Activated CD8-positive, alpha-beta memory T cell treated with anti-CD3 and anti-CD28 coated beads, Interleukin-2, amount 10 ng/mL, durations not matched to agents 7 days and 5 days (primary cell): ENCODE measurements around the gene RUBCNL. TPM values are rescaled to one million over a fixed set of nuclear protein-coding genes. Genes with fewer than 3 reads are reported as not detected.

Experiments
- ATAC-seq: fragments of 150-1000 bp; cut with Tn5 transposase; one replicate; pipeline ENCODE4 v1.10.0; 2021; ENCODE audit warnings: moderate library complexity
- CTCF ChIA-PET: fragments of 350-600 bp; sonication (Branson Sonifier 250); formaldehyde crosslinking; loops from one replicate; lab custom pipeline; 2021; ENCODE audit warnings: antibody characterized with exemption; lab: Charles Lee
- DNase-seq: peaks from one replicate; pipeline ENCODE4 v3.0.0-alpha.2; 2020
- H3K27ac Mint-ChIP-seq: one replicate; pipeline ENCODE4 v1.8.0; 2021; ENCODE audit warnings: mild to moderate bottlenecking, mixed read lengths
- H3K27me3 Mint-ChIP-seq: one replicate; pipeline ENCODE4 v1.8.0; 2021; ENCODE audit warnings: mixed read lengths
- H3K36me3 Mint-ChIP-seq: one replicate; pipeline ENCODE4 v1.8.0; 2021; ENCODE audit warnings: mild to moderate bottlenecking, mixed read lengths
- H3K4me1 Mint-ChIP-seq: one replicate; pipeline ENCODE4 v1.8.0; 2021; ENCODE audit warnings: mixed read lengths
- H3K4me3 Mint-ChIP-seq: one replicate; pipeline ENCODE4 v1.8.0; 2021; ENCODE audit warnings: mild to moderate bottlenecking, moderate library complexity, mixed read lengths
- H3K9me3 Mint-ChIP-seq: one replicate; pipeline ENCODE4 v1.8.0; 2022; ENCODE audit warnings: low read depth, mixed read lengths
- total RNA-seq, 2 experiments: library from RNA; stranded (reverse); gene quantifications; one replicate each; pipeline ENCODE4 v1.2.3, GENCODE V29; 2021

Gene RUBCNL
- total RNA-seq, 2 experiments from 2014 or later, result not detected

- Mint-ChIP-seq H3K27ac (no peak overlapping the region), H3K4me3 (no peak overlapping the region), H3K27me3 (peaks cover 10% of the 10 kb centered on the region), H3K9me3 (no peaks in the 10 kb centered on the region), H3K4me1 (no peaks in the 10 kb centered on the region), H3K36me3 (no peaks in the 10 kb centered on the region)
- DNase-seq (no peak), ATAC-seq (no peak)
- CTCF ChIA-PET, result no interaction called here
Measured at GRCh38 chr13:46367617-46368327, 19.3 kb downstream of the RUBCNL start.

- no peaks in the 10 kb centered on the region for H3K4me1 Mint-ChIP-seq
- no peak for ATAC-seq
- CTCF ChIA-PET, result no interaction called here
- H3K27me3 Mint-ChIP-seq, result no peaks in the 10 kb centered on the region
- no peak overlapping the region for H3K27ac Mint-ChIP-seq
- DNase-seq, result no peak
- H3K4me3 Mint-ChIP-seq, result no peak overlapping the region
- no peaks in the 10 kb centered on the region for H3K9me3 Mint-ChIP-seq
- H3K36me3 Mint-ChIP-seq, result no peaks in the 10 kb centered on the region
Measured at GRCh38 chr13:46361276-46361934, 25.6 kb downstream of the RUBCNL start.

- Mint-ChIP-seq H3K4me1 (no peaks in the 10 kb centered on the region), H3K4me3 (no peak overlapping the region), H3K27ac (no peak overlapping the region), H3K9me3 (no peaks in the 10 kb centered on the region), H3K36me3 (no peaks in the 10 kb centered on the region), H3K27me3 (no peaks in the 10 kb centered on the region)
- DNase-seq (no peak), ATAC-seq (no peak)
- CTCF ChIA-PET, result no interaction called here
Measured at GRCh38 chr13:46360604-46361003, 26.4 kb downstream of the RUBCNL start.

GRCh38 chr13:46359714-46360113 is 27.3 kb downstream of the RUBCNL start:
- peaks cover 4% of the 10 kb centered on the region for H3K4me1 Mint-ChIP-seq
- CTCF ChIA-PET, result no interaction called here
- peaks cover 3% of the 10 kb centered on the region for H3K36me3 Mint-ChIP-seq
- H3K27me3 Mint-ChIP-seq, result no peaks in the 10 kb centered on the region
- ATAC-seq (no peak), DNase-seq (no peak)
- H3K27ac Mint-ChIP-seq, result no peak overlapping the region
- no peak overlapping the region for H3K4me3 Mint-ChIP-seq
- H3K9me3 Mint-ChIP-seq, result peaks cover 2% of the 10 kb centered on the region

- H3K4me3 Mint-ChIP-seq, result no peak overlapping the region
- peaks cover 15% of the 10 kb centered on the region for H3K4me1 Mint-ChIP-seq
- DNase-seq (no peak), ATAC-seq (no peak)
- no peak overlapping the region for H3K27ac Mint-ChIP-seq
- H3K27me3 Mint-ChIP-seq, result no peaks in the 10 kb centered on the region
- CTCF ChIA-PET, result no interaction called here
- peaks cover 22% of the 10 kb centered on the region for H3K36me3 Mint-ChIP-seq
- H3K9me3 Mint-ChIP-seq, result peaks cover 14% of the 10 kb centered on the region
Measured at GRCh38 chr13:46355901-46356590, 31.0 kb downstream of the RUBCNL start.

GRCh38 chr13:46355088-46355468 is 32.0 kb downstream of the RUBCNL start:
- DNase-seq (no peak), ATAC-seq (no peak)
- Mint-ChIP-seq H3K27ac (no peak overlapping the region), H3K27me3 (no peaks in the 10 kb centered on the region), H3K4me3 (no peak overlapping the region), H3K9me3 (peaks cover 14% of the 10 kb centered on the region), H3K36me3 (peaks cover 22% of the 10 kb centered on the region), H3K4me1 (peaks cover 15% of the 10 kb centered on the region)
- CTCF ChIA-PET, result no interaction called here

GRCh38 chr13:46354156-46355087 is 32.6 kb downstream of the RUBCNL start:
- CTCF ChIA-PET, result no interaction called here
- ATAC-seq (peak; percentile 87), DNase-seq (peak; percentile 62)
- H3K4me1 Mint-ChIP-seq, result peaks cover 15% of the 10 kb centered on the region
- peaks cover 22% of the 10 kb centered on the region for H3K36me3 Mint-ChIP-seq
- H3K27me3 Mint-ChIP-seq, result no peaks in the 10 kb centered on the region
- peaks cover 14% of the 10 kb centered on the region for H3K9me3 Mint-ChIP-seq
- H3K27ac Mint-ChIP-seq, result peak overlapping the region; percentile 61
- no peak overlapping the region for H3K4me3 Mint-ChIP-seq

- ATAC-seq, result no peak
- Mint-ChIP-seq H3K4me1 (peaks cover 15% of the 10 kb centered on the region), H3K36me3 (peaks cover 23% of the 10 kb centered on the region), H3K9me3 (peaks cover 16% of the 10 kb centered on the region), H3K27me3 (no peaks in the 10 kb centered on the region), H3K27ac (no peak overlapping the region), H3K4me3 (no peak overlapping the region)
- DNase-seq, result no peak
- CTCF ChIA-PET, result no interaction called here
Measured at GRCh38 chr13:46352805-46353204, 34.2 kb downstream of the RUBCNL start.

- Mint-ChIP-seq H3K4me3 (no peak overlapping the region), H3K9me3 (peaks cover 16% of the 10 kb centered on the region), H3K27me3 (no peaks in the 10 kb centered on the region), H3K36me3 (peaks cover 23% of the 10 kb centered on the region), H3K4me1 (peaks cover 14% of the 10 kb centered on the region), H3K27ac (no peak overlapping the region)
- no peak for DNase-seq
- CTCF ChIA-PET, result no interaction called here
- no peak for ATAC-seq
Measured at GRCh38 chr13:46350003-46350402, 37.0 kb downstream of the RUBCNL start.

GRCh38 chr13:46348961-46349360 is 38.1 kb downstream of the RUBCNL start:
- H3K4me1 Mint-ChIP-seq, result peaks cover 4% of the 10 kb centered on the region

GRCh38 chr13:46347277-46347676 is 39.8 kb downstream of the RUBCNL start:
- Mint-ChIP-seq H3K27ac (no peak overlapping the region), H3K9me3 (peaks cover 6% of the 10 kb centered on the region), H3K4me3 (no peak overlapping the region), H3K27me3 (no peaks in the 10 kb centered on the region), H3K4me1 (peaks cover 2% of the 10 kb centered on the region), H3K36me3 (peaks cover 7% of the 10 kb centered on the region)
- DNase-seq (no peak), ATAC-seq (no peak)
- CTCF ChIA-PET, result no interaction called here

More at GRCh38 chr13:46348961-46349360, 38.1 kb downstream of the RUBCNL start:
- H3K27me3 Mint-ChIP-seq, result no peaks in the 10 kb centered on the region
- CTCF ChIA-PET, result no interaction called here
- ATAC-seq, result no peak
- peaks cover 16% of the 10 kb centered on the region for H3K36me3 Mint-ChIP-seq
- H3K27ac Mint-ChIP-seq, result no peak overlapping the region
- DNase-seq, result no peak
- peaks cover 11% of the 10 kb centered on the region for H3K9me3 Mint-ChIP-seq
- no peak overlapping the region for H3K4me3 Mint-ChIP-seq

- DNase-seq (no peak), ATAC-seq (no peak)
- H3K4me3 Mint-ChIP-seq, result no peak overlapping the region
- CTCF ChIA-PET, result no interaction called here
- no peaks in the 10 kb centered on the region for H3K27me3 Mint-ChIP-seq
- peaks cover 2% of the 10 kb centered on the region for H3K9me3 Mint-ChIP-seq
- no peak overlapping the region for H3K27ac Mint-ChIP-seq
- peaks cover 1% of the 10 kb centered on the region for H3K36me3 Mint-ChIP-seq
- peaks cover 9% of the 10 kb centered on the region for H3K4me1 Mint-ChIP-seq
Measured at GRCh38 chr13:46345866-46346265, 41.2 kb downstream of the RUBCNL start.

- Mint-ChIP-seq H3K4me1 (peaks cover 14% of the 10 kb centered on the region), H3K4me3 (no peak overlapping the region), H3K27ac (no peak overlapping the region), H3K9me3 (peaks cover 2% of the 10 kb centered on the region), H3K27me3 (no peaks in the 10 kb centered on the region), H3K36me3 (peaks cover 1% of the 10 kb centered on the region)
- no peak for DNase-seq
- CTCF ChIA-PET, result interaction anchor here (0.8 to 1.1 kb wide), 2 partner anchors 13 to 16 kb away, joined by 3 to 4 read pairs; no protein-coding TSS in a partner anchor
- ATAC-seq, result no peak
Measured at GRCh38 chr13:46345398-46345797, 41.7 kb downstream of the RUBCNL start.
